Measurements from ENCODE around the gene LZTR1.

DNA sequence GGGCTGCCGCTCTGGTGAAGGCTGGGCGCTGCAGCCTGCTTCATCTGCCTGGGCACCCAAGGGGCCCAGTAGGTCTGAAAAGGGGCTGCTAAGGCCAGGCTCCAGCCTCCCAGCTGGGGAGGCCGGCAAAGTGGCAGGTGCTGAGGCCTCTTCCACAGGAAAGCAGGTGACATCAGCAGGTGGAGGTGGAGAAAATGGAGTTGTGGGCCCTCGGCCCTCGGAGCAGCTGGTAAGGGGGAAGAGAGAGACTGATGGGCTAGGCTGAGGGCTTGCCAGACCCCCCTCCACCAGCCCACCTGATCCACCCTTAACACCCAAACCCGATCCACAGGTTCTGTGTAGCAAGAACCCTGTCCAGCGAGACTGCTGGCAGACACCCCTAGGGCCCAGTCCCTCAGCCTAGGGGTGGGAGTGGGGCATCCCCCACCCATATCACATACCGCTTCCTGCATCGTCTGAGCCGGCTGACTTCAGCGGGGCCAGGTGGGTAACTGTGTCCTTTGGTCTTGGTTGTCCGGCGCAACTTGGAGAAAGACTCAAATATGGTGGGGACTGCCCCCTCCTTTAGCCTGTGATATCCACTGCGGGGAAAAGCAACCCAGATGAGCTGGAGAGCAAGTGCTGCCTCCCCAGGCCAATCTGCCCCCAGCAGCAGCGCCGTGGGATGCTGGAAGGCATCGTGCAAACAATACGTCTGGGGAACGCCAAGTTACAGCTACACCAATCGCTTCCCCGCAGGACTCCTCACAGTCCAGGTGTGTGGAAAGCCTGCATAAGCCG, 18.3 kb downstream of the LZTR1 start:
- TF ChIP-seq, protein P1, sequence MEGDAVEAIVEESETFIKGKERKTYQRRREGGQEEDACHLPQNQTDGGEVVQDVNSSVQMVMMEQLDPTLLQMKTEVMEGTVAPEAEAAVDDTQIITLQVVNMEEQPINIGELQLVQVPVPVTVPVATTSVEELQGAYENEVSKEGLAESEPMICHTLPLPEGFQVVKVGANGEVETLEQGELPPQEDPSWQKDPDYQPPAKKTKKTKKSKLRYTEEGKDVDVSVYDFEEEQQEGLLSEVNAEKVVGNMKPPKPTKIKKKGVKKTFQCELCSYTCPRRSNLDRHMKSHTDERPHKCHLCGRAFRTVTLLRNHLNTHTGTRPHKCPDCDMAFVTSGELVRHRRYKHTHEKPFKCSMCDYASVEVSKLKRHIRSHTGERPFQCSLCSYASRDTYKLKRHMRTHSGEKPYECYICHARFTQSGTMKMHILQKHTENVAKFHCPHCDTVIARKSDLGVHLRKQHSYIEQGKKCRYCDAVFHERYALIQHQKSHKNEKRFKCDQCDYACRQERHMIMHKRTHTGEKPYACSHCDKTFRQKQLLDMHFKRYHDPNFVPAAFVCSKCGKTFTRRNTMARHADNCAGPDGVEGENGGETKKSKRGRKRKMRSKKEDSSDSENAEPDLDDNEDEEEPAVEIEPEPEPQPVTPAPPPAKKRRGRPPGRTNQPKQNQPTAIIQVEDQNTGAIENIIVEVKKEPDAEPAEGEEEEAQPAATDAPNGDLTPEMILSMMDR (IDR thresholded peaks at IDR 0.05): no peak
- peak in 1 of 2 donors; percentile 1 for TF ChIP-seq POLR2A (IDR thresholded peaks at IDR 0.05)
- TF ChIP-seq POLR2AphosphoS5 (IDR thresholded peaks at IDR 0.05): no peak
- TF ChIP-seq EP300 (IDR thresholded peaks at IDR 0.05): no peak
